ENCODE measurements around the gene TTC34.

The TTC34 gene

GRCh38 chr1:2586154-2587070 is 215.1 kb downstream of the TTC34 start, which contains the start of gene PRXL2B:
PRXL2B (plus strand) TSS chr1:2586777; CDS start chr1:2586886, 109 bp downstream.
- Histone ChIP-seq H3K27ac (peak within 1 kb of the TSS; percentile 100), H3K36me3 (no peaks in the 10 kb centered on the region), H3K27me3 (peaks cover 40% of the 10 kb centered on the region), H3K9me3 (no peaks in the 10 kb centered on the region), H3K4me3 (ENCODE audit: low read depth in 1 of 2, low read length in 1 of 2) (peak within 1 kb of the TSS; percentile 86 to 88), H3K4me1 (ENCODE audit: control insufficient read depth in 1 of 2, insufficient read depth in 1 of 2, low read depth in 1 of 2, low read length in 1 of 2) (peaks cover 39 to 40% of the 10 kb centered on the region in 2 experiments)
- TF ChIP-seq CTCF (IDR thresholded peaks at IDR 0.05), result no peak

All from neutrophil (primary cell).